ENCODE measurements around the gene EXOC4. TPM values are rescaled to one million over a fixed set of nuclear protein-coding genes. Genes with fewer than 3 reads are reported as not detected.

Gene EXOC4
- total and polyA plus RNA-seq, 2 of the 13 experiments (the other 11 are each of a cell fraction or from before 2014, with no cell fraction given), result 22.5 to 39.0 TPM

GRCh38 chr7:134051020-134051419, 798.1 kb downstream of the EXOC4 start:
- 93% methylated on average over 2 of the region's 2 CpGs for WGBS (ENCODE audit: low lambda C conversion rate)
- DNase-seq (ENCODE audit: low spot score) (no peak), ATAC-seq (no peak), FAIRE-seq (no peak)
- no peak overlapping the region for H3K9ac ChIP-seq (ENCODE audit: insufficient read depth, low read depth, low read length)
- H3K4me2 ChIP-seq (ENCODE audit: low read depth, low read length), result no peak overlapping the region
- in situ Hi-C loops (cut with HindIII; ENCODE audit: extremely low pct_ligation_motif_present, low pct_unique_long_range_greater_than_20kb) (no loop called here), intact Hi-C loops (cut with micrococcal nuclease; ENCODE audit: unreplicated experiment) (no loop called here)
- no peaks in the 10 kb centered on the region for H3K79me2 ChIP-seq (ENCODE audit: insufficient read depth, low read length)
- POLR2A ChIA-PET, result no interaction called here
- no peaks in the 10 kb centered on the region for H3K36me3 ChIP-seq (replicated peaks in 1 of 2; ENCODE audit: control insufficient read depth in 1 of 2, insufficient read depth in 2 of 2, low read length in 2 of 2)
- TF ChIP-seq ZNF235 (CRISPR knock-in tag; IDR thresholded peaks at IDR 0.05; ENCODE audit: borderline replicate concordance) (no peak), ZNF550 (CRISPR knock-in tag; IDR thresholded peaks at IDR 0.05; ENCODE audit: borderline replicate concordance) (no peak)
- H3K4me1 ChIP-seq (ENCODE audit: insufficient read depth, low read length), result no peaks in the 10 kb centered on the region
- CTCF ChIA-PET (ENCODE audit: low intra/inter-chr PET ratio, low total read pairs), result no interaction called here
- no peaks in the 10 kb centered on the region for H3K9me3 ChIP-seq (ENCODE audit: low read length)
- H3K27ac ChIP-seq (ENCODE audit: extremely low read length, insufficient read depth, low read length), result no peak overlapping the region
- no TSS peak for BruUV-seq (replicated peaks)
- H3K27me3 ChIP-seq (ENCODE audit: control insufficient read depth in 1 of 2, insufficient read depth in 2 of 2, low read length in 2 of 2), result no peaks in the 10 kb centered on the region
- H3K4me3 ChIP-seq (replicated peaks in 1 of 3; ENCODE audit: insufficient read depth in 1 of 3, low read depth in 2 of 3, low read length in 3 of 3), result no peak overlapping the region
- H2AFZ ChIP-seq (ENCODE audit: low read length), result no peak overlapping the region
- H4K20me1 ChIP-seq (ENCODE audit: insufficient read depth, low read length), result no peaks in the 10 kb centered on the region

GRCh38 chr7:134056816-134057215, 803.9 kb downstream of the EXOC4 start:
- Histone ChIP-seq H2AFZ (ENCODE audit: low read length) (no peak overlapping the region), H4K20me1 (ENCODE audit: insufficient read depth, low read length) (no peaks in the 10 kb centered on the region), H3K4me1 (ENCODE audit: insufficient read depth, low read length) (peaks cover 9% of the 10 kb centered on the region), H3K79me2 (ENCODE audit: insufficient read depth, low read length) (no peaks in the 10 kb centered on the region), H3K4me3 (replicated peaks in 1 of 3; ENCODE audit: insufficient read depth in 1 of 3, low read depth in 2 of 3, low read length in 3 of 3) (no peak overlapping the region), H3K36me3 (replicated peaks in 1 of 2; ENCODE audit: control insufficient read depth in 1 of 2, insufficient read depth in 2 of 2, low read length in 2 of 2) (no peaks in the 10 kb centered on the region), H3K4me2 (ENCODE audit: low read depth, low read length) (no peak overlapping the region), H3K27me3 (ENCODE audit: control insufficient read depth in 1 of 2, insufficient read depth in 2 of 2, low read length in 2 of 2) (no peaks in the 10 kb centered on the region), H3K27ac (ENCODE audit: extremely low read length, insufficient read depth, low read length) (no peak overlapping the region), H3K9me3 (ENCODE audit: low read length) (no peaks in the 10 kb centered on the region), H3K9ac (ENCODE audit: insufficient read depth, low read depth, low read length) (no peak overlapping the region)
- no peak for TF ChIP-seq ZNF160 (CRISPR knock-in tag; IDR thresholded peaks at IDR 0.05)
- 98% methylated on average over 8 of the region's 8 CpGs for WGBS (ENCODE audit: low lambda C conversion rate)
- no peak for DNase-seq (ENCODE audit: low spot score)
- no peak for FAIRE-seq
- no peak for ATAC-seq
- ChIA-PET CTCF (ENCODE audit: low intra/inter-chr PET ratio, low total read pairs) (no interaction called here), POLR2A (no interaction called here)
- BruUV-seq (replicated peaks), result no TSS peak
- in situ Hi-C loops (cut with HindIII; ENCODE audit: extremely low pct_ligation_motif_present, low pct_unique_long_range_greater_than_20kb) (no loop called here), intact Hi-C loops (cut with micrococcal nuclease; ENCODE audit: unreplicated experiment) (no loop called here)

Data from HepG2 (cell line).